Measurements from ENCODE around the gene CHD3. TPM values are rescaled to one million over a fixed set of nuclear protein-coding genes. Genes with fewer than 3 reads are reported as not detected.
"Not testable (repeated sequence)": the region's sequence is repeated elsewhere in the genome, so short reads cannot be mapped to it uniquely, and the experiment has no call there.

Gene CHD3
- total and polyA plus RNA-seq, 3 donors from 2014 or later = 62.3 to 123 (median 111) TPM

DNA sequence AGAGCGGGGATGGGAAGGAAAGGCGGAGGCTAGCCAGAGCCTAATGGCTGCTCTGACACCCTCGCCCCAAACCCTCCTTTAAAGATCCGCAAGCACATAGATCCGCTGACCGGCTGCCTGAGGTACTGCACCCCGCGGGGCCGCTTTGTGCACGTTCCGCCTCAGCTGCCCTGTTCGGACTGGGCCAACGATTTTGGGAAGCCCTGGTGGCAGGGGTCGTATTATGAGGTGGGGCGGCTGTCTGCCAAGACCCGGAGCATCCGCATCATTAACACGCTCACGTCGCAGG is 30.1 kb upstream of the CHD3 start:
- intact Hi-C loops (cut with DNase I; ENCODE audit: low total_unique reads) = no loop called here
- WGBS, 2 donors = 28 to 35% methylated on average over 4 to 20 of the region's 20 CpGs
- no peaks in the 10 kb centered on the region for H3K27me3 ChIP-seq
- H3K36me3 ChIP-seq (ENCODE audit: low read depth, missing control alignments) = no peaks in the 10 kb centered on the region
- TF ChIP-seq CTCF (IDR thresholded peaks at IDR 0.05) (peak; percentile 34 to 60 (median 59)), POLR2A (IDR thresholded peaks at IDR 0.05) (no peak)
- peak overlapping the region; percentile 84 to 98 for H3K27ac ChIP-seq
- peak; percentile 57 for DNase-seq
- no peaks in the 10 kb centered on the region for H3K9me3 ChIP-seq
- H3K4me1 ChIP-seq = peaks cover 21% of the 10 kb centered on the region
- H3K4me3 ChIP-seq = peak overlapping the region; percentile 66 to 68

DNA sequence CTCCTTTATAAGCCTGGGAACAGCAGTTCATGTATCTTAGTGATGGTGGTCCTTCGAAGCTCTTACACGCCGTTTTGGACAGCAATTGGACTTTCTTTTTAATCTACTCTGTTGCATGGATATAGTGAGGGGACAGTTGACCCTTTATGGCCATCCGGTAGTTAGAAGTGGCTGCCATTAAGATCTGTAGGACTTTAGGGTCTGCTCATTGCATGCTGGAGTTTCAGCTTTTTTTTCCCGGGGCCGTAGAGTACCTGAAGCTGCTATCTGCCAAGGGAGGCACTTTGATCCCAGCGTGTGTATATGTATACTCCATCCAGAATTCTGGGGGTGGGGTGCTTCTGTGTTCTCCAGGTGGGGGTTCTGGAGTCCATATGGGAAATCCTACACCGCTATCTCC is 29.6 kb upstream of the CHD3 start:
- Histone ChIP-seq H3K4me1 (peaks cover 21% of the 10 kb centered on the region), H3K27me3 (no peaks in the 10 kb centered on the region), H3K36me3 (ENCODE audit: low read depth, missing control alignments) (no peaks in the 10 kb centered on the region), H3K27ac (no peak overlapping the region), H3K9me3 (no peaks in the 10 kb centered on the region), H3K4me3 (peak overlapping the region; percentile 66 to 68)
- DNase-seq = no peak
- intact Hi-C loops (cut with DNase I; ENCODE audit: low total_unique reads) = no loop called here
- TF ChIP-seq POLR2A (IDR thresholded peaks at IDR 0.05) = no peak
- no peak for TF ChIP-seq CTCF (IDR thresholded peaks at IDR 0.05)
- WGBS, 2 donors = 60 to 76% methylated on average over 8 of the region's 8 CpGs

- DNase-seq = peak; percentile 68
- peaks cover 8% of the 10 kb centered on the region for H3K4me1 ChIP-seq
- H3K36me3 ChIP-seq (ENCODE audit: low read depth, missing control alignments) = no peaks in the 10 kb centered on the region
- H3K9me3 ChIP-seq = no peaks in the 10 kb centered on the region
- WGBS, 2 donors = 43 to 50% methylated on average over 3 of the region's 3 CpGs
- no peak for TF ChIP-seq POLR2A (IDR thresholded peaks at IDR 0.05)
- TF ChIP-seq CTCF (IDR thresholded peaks at IDR 0.05) = peak; percentile 76 to 82 (median 78)
- no peak overlapping the region for H3K4me3 ChIP-seq
- no peak overlapping the region for H3K27ac ChIP-seq
- intact Hi-C loops (cut with DNase I; ENCODE audit: low total_unique reads) = no loop called here
- no peaks in the 10 kb centered on the region for H3K27me3 ChIP-seq
Observed at GRCh38 chr17:7862692-7863437, 25.7 kb upstream of the CHD3 start.

GRCh38 chr17:7864384-7864783 is 24.2 kb upstream of the CHD3 start:
- WGBS, 2 donors = 85 to 88% methylated on average over 5 of the region's 5 CpGs
- H3K27ac ChIP-seq; intact Hi-C loops (cut with DNase I; ENCODE audit: low total_unique reads): not testable (repeated sequence)

GRCh38 chr17:7864995-7865650 is 23.5 kb upstream of the CHD3 start:
- 93 to 94% methylated on average over 5 of the region's 5 CpGs for WGBS, 2 donors

More at GRCh38 chr17:7864384-7864783, 24.2 kb upstream of the CHD3 start:
- DNase-seq; H3K4me1 ChIP-seq; H3K4me3 ChIP-seq; H3K27me3 ChIP-seq; H3K9me3 ChIP-seq; H3K36me3 ChIP-seq (ENCODE audit: low read depth, missing control alignments): not testable (repeated sequence)

More at GRCh38 chr17:7864995-7865650, 23.5 kb upstream of the CHD3 start:
- Histone ChIP-seq H3K27me3 (no peaks in the 10 kb centered on the region), H3K4me3 (no peak overlapping the region), H3K36me3 (ENCODE audit: low read depth, missing control alignments) (no peaks in the 10 kb centered on the region), H3K9me3 (no peaks in the 10 kb centered on the region), H3K27ac (no peak overlapping the region), H3K4me1 (no peaks in the 10 kb centered on the region)
- TF ChIP-seq CTCF (IDR thresholded peaks at IDR 0.05) = no peak
- no peak for TF ChIP-seq POLR2A (IDR thresholded peaks at IDR 0.05)
- intact Hi-C loops (cut with DNase I; ENCODE audit: low total_unique reads) = no loop called here
- no peak for DNase-seq
